Panc1 (cell line): ENCODE measurements around the gene BBS1.

Experiments
- POLR2AphosphoS5 ChIP-seq: IDR thresholded peaks from 2 replicates; pipeline ENCODE4 v1.6.1; 2012; ENCODE audit warnings: mild to moderate bottlenecking, low read depth, low read length, moderate library complexity
- SIN3A ChIP-seq: IDR thresholded peaks from 2 replicates; pipeline ENCODE4 v1.6.1; 2012; ENCODE audit warnings: low read depth, mild to moderate bottlenecking, low read length, moderate library complexity, borderline replicate concordance; ENCODE audit not compliant: insufficient read depth
- TF ChIP-seq, protein P1 (sequence below): fragments of 450-650 bp; IDR thresholded peaks from 2 replicates; pipeline ENCODE4 v1.5.1; 2017; ENCODE audit warnings: mild to moderate bottlenecking

GRCh38 chr11:66475349-66476172 lies 34.9 kb upstream of the BBS1 start:
- TF ChIP-seq, protein P1, sequence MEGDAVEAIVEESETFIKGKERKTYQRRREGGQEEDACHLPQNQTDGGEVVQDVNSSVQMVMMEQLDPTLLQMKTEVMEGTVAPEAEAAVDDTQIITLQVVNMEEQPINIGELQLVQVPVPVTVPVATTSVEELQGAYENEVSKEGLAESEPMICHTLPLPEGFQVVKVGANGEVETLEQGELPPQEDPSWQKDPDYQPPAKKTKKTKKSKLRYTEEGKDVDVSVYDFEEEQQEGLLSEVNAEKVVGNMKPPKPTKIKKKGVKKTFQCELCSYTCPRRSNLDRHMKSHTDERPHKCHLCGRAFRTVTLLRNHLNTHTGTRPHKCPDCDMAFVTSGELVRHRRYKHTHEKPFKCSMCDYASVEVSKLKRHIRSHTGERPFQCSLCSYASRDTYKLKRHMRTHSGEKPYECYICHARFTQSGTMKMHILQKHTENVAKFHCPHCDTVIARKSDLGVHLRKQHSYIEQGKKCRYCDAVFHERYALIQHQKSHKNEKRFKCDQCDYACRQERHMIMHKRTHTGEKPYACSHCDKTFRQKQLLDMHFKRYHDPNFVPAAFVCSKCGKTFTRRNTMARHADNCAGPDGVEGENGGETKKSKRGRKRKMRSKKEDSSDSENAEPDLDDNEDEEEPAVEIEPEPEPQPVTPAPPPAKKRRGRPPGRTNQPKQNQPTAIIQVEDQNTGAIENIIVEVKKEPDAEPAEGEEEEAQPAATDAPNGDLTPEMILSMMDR = no peak
- TF ChIP-seq SIN3A (no peak), POLR2AphosphoS5 (no peak; the same call in 1 of the 2 replicates)
